Esophagus squamous epithelium (tissue), 4 donors: ENCODE results near the gene PLN.

Experiments used
- CTCF ChIP-seq, 6 experiments: fragments of 450-650 bp in 4 of 6; fragments of 200-600 bp in 2 of 6; sonication (generic) in 2 of 6; IDR thresholded peaks; one replicate each; pipeline ENCODE4 v1.5.1; 2016 to 2019; ENCODE audit warnings: antibody characterized with exemption in 6 of 6, mild to moderate bottlenecking in 4 of 6, moderate library complexity in 4 of 6
- POLR2A ChIP-seq, 4 donors: fragments of 450-650 bp; IDR thresholded peaks; one replicate each; pipeline ENCODE4 v1.6.1; 2017; ENCODE audit warnings: antibody characterized with exemption in 4 of 4, mild to moderate bottlenecking in 4 of 4, moderate library complexity in 3 of 4

- TF ChIP-seq CTCF (IDR thresholded peaks at IDR 0.05) (no peak), POLR2A (IDR thresholded peaks at IDR 0.05) (no peak)
These were observed 10.5 kb downstream of the PLN start for GRCh38 chr6:118558464-118559217.
